Middle frontal gyrus (tissue), 1 donor: ENCODE measurements around the gene PI4K2A.
A peak's percentile ranks its signal among the peaks of the same experiment; 100 is the strongest.

Source experiments
- DNase-seq: peaks from one replicate; pipeline ENCODE4 v3.0.0-alpha.2; 2015; ENCODE audit warnings: low spot score; ENCODE audit errors: extremely low spot score

Gene PI4K2A

DNA sequence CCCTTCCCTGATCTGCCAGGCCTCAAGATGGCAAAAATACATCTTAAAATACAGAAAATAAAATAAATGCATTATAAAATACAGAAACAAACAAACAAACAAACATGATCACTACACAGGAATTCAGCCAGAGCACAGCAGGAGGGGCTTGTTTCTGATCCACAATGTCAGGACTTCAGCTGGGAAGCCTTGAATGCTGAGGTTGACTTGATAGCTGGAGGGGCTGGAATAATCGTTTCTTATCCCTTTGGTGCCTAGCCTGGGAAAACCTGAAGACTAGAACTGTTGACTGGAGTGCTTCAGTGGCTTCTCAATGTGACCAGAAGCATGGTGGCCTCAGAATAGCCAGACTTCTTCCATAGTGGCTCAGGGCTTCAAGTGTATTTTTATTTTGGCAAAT is 63.9 kb downstream of the PI4K2A start:
- no peak for DNase-seq

DNA sequence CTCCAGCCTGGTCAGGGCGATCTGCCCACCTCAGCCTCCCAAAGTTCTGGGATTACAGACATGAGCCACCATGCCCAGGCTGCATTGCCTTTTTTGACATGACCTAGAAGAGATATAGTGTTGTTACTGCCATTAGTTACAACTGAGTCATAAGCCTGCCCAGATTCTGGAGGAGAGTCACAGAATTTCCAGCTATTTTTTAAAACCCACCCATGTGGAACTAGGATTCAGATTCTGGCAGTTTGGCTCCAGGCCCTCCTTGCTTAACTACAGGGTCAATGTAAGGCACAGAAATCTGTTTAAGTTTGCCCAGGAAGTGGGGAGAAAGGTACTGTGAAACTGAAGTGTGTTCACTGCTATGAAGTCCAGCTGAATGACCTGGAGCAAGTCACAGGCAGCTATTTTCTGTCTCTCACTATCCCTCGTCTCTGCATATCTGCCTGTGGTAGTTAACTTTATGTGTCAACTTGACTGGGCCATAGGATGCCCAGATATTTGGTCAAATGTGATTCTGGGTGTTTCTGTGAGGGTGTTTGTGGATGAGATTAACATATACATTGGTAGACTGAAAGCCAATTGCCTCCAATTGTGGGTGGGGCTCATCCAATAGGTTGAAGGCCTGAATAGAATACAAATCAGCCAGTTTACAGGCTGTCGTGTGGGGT is 64.7 kb downstream of the PI4K2A start:
- no peak for DNase-seq

DNA sequence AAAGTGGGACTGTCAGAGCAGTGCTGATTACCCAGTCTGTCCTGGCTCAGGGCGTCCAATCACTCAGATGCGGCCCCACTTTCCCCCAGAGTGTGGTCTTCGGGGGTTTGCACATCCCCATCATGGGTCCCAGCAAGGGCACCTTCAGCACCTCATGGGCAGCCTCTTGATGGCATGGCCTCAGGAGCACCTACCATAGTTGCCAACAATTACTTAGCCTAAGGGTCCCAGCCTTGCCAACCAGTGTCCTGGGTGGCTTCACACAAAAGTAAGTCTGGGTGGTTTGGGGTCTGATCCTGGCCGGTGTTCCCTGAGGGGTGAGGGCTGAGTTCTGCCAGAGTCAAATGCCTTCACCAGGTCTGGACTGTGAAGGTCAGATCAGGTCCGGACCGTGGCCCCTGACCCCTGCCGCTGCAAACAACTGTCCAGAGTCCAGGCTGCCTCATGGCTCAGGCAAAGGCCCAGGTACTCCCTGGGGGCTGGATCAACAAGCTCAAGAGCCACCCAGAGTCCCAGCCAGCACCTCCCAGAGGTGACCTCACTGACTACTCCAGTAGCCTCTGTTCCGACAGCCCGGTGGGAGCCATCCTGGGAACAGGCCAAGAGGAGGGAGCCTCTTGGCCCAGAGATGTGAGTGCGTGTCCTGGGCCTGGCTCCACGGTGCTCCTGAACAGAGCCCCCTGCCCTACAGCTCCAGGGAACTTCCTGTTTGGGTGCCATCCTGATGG is 66.8 kb downstream of the PI4K2A start:
- no peak for DNase-seq

DNA sequence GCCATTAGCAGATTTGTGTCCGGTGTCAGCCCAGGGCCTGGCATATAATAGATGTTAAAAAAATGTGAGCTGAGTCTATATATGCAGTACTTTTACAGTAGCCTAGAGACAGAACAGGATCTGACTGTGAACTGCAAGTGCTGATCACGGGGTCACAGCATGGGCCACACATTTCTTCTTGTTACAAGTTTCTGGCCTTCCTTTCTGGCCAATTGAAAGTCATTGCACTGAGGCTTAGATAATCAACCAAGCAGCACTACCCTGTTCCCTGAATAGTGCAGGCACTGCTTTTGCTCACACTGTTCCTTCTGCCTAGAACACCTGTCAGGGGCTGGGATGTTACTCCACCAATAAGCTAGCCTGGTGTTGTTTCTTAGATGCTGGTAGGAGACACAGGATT is 67.7 kb downstream of the PI4K2A start:
- DNase-seq, result no peak

DNA sequence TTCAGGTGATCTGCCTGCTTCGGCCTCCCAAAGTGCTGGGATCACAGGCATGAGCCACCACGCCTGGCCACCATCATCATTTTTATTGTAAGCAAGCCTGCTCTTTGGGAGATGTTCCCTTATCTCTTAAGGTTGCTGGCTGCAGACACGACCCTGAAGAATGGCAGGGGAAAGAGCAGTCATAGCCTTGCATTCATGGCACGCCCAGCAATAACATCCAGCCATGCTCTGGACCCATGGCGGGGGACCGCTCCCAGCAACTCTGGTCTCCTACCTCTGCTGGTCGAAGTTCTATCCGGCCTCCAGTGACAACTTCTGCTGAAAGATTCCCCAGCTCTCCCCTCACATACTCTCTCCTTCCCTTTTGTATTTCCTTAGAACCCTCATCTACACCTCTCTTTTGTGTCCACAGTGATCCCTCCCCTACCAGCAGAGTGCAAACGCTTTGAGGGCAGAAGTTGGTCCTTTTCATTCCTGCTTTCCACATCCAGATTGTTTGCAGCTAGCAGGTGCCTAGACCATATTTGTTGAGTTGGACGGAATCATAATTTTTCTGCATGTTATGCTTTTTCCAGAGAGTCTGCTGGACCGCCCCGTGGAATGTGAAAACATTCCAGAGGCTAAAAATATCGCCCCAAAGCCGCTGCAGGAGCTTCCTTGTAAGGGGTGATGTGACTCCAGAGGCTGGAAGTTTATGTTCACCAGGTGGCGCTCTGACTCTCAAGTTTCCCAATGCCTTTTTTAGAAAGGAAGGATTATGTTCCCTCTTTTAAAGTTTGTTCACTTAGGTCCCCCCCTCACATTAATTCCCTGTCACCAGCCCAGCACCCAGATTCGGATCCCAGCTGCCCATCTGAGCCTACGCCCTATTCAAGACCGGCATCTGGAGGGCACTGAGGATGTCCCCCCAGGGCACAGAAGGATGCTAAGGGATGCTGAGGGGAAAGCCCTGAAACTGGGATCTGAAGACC is 68.8 kb downstream of the PI4K2A start:
- DNase-seq, result no peak

DNA sequence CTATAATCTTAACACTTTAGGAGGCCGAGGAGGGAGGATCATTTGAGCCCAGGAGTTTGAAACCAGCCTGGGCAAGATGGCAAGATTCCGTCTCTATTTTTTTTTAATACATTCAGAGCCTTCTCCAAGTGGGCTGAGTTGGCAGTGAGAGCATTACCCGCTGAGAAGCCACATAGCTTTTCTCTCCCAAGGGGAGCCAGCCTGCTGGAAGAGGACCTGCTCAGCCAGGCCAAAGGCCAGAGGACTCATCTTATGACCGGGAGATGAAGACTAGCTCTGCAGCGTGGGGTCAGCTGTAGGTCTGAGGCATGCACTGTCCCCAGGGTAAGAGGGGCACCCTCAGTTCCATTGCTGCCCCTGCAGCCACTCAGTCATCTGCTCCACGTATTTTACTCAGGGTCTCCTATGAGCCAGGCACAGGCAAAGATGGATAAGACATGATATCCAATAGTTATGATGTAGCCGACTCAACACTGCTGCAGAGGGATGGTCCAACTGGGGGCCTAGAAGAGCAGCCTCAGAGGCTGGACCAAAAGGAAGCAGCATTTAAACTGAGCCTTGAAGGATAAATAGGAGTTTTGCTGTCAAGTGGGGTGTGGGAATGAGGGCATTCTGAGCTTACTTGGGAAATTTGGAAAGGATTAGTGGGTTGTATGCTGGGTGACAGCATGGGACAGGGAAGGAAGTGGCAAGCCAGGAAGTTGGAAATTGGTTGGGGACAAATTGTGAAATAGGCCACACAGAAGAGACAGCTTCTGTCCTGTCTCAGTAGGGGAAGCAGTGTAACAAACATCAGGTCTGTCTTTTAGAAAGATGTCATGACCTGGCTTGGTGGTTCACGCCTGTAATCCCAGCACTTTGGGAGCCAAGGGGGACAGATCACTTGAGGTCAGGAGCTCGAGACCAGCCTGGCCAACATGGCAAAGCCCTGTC is 71.4 kb downstream of the PI4K2A start:
- DNase-seq, result no peak

DNA sequence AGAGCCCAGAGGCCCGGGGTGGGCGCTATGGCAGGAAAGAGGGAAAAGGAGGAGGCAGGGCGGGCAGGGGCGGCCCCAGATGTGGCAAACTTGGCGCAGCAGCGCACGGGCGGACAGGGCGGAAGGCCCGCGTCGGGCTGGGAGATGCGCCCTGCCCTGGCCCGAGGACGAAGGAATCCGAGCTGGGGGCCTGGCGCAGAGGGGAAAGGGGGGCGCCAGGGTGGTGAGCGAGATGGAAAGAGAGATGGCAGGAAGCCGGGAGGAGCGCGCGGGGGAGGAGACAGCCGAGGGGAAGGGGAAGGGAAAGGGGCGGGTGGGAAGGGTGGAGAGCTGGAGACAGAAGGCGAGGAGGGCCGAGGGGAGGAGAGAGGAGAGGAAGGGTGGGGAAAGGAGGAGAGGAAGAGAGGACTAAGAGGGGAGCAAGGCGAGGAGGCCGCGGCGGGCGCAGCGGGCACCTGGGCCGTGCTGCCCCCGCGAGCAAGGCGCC is 72.9 kb downstream of the PI4K2A start, which contains the start of gene MARVELD1:
MARVELD1 (plus strand) TSS at position 392 of the 487 bp plus-strand sequence. CDS start 147 bp downstream, outside the sequence.
- DNase-seq, result no peak

DNA sequence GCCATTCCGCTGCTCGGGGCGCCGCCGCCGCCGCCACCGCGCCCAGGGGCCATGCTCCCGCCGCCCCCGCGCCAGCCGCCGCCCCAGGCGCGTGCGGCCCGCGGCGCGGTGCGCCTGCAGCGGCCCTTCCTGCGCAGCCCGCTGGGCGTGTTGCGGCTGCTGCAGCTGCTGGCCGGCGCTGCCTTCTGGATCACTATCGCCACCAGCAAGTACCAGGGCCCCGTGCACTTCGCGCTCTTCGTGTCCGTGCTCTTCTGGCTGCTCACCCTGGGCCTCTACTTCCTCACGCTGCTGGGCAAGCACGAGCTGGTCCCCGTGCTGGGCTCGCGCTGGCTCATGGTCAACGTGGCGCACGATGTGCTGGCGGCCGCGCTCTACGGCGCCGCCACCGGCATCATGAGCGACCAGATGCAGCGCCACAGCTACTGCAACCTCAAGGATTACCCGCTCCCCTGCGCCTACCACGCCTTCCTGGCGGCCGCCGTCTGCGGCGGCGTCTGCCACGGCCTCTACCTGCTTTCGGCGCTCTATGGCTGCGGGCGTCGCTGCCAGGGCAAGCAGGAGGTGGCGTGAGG is 73.4 kb downstream of the PI4K2A start:
- DNase-seq, result peak; percentile 42

DNA sequence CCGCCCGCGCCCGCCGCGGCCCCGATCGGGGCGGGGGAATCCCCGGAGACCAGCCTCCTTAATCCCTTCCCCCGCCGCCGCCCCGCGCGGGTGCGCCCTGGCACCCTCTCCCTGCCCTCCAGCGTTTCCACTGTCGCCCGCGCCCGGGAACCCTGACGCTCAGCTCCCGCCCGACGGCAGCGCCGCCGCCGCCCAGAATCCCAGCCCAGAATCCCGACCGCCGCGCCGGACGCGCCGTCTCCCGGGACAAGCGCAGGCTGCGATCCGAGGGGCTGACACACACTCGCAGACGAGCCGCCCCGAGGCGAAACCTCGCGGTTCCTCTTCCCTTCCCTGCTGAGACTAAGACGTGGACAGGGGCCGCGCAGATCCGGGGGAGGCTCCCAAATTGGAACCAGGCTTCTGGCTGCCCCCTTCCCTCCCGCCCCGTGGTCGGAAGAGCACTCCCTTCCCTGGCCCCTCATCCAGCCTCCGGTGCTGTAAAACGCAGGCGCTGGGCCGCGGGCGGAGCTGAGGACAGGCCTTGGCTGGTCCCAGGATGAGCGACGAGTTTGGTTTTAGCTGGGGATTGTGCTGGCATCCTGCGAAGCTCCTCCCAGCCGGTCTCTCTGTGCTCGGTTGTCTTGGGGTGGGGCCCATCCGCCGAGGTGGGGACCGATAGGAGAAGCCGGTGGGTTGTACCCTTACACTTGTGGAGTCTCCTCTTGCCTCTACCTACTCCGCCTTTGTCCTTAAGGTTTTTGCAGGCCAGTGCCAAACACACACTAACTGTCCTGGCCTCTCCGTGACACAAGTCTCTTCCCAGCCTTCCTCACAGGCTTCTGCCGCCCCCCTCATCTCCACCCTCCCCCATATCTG is 74.2 kb downstream of the PI4K2A start:
- no peak for DNase-seq

DNA sequence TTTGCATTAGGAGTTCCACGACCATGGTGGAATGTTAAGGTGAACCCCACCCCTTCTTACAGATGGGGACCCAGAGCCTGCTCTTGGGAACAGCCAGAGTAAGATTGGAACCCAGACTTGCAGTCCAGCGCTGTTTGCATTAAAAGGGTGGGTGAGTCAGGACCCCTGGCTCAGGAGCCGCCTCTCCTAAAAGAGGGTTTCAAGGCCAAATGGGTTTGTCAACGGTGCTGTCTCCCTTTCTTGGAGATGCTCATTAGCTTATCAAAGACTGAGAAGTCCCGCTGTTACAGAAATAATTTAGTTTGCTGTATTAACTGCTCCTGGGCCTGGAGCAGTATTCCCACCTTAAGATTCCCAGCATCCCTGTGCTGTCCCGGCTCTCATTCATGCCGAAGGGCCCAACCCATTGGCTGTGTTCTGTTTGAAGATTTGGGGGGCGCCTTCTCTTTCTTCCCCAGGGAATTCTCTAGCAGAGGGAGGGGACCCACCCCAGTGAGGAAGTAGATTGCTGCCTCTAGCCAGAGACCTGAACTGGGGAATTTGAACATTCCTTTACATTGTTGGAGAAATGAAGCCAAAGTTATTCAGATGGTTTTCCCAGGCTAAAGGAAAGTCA is 74.9 kb downstream of the PI4K2A start:
- DNase-seq, result no peak

DNA sequence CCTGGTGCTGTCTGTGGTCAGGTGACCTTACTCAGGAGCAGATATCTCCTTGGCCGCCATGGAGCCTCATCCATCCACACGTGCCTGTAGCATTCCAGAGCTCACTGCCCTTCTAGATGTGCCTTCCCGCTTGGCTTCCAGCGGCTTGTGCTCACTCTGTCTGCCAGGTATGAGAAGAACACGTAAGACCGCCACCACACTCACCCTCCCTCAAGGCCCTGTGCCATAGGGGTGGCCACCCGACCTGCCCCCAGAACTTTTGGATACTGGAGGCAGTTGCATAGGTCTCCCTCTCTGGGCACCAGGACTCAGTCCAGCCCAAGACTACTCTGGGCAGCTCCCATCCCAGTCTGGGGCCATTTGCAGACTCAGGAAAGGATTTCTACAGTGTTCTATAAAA is 77.2 kb downstream of the PI4K2A start:
- no peak for DNase-seq

DNA sequence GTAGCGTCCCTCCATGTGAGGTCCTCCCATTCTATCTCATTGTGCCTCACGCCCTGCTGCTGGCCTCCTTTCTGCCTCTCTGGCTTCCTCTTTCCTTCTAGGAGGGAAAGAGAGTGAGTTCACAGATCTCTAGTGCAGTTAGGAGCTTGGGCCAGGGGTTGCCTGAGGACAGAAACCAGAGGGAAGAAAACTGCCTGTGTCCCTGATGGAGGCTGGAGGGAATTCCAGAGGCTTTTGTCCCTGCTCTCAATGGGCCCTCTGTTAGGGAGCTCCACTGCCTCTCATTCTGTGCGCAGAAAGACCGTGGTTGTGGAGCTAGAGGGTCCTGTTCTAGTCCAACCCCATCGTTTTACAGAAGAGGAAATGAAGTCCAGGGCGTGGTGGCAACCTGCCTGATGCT is 77.7 kb downstream of the PI4K2A start:
- peak; percentile 34 for DNase-seq

DNA sequence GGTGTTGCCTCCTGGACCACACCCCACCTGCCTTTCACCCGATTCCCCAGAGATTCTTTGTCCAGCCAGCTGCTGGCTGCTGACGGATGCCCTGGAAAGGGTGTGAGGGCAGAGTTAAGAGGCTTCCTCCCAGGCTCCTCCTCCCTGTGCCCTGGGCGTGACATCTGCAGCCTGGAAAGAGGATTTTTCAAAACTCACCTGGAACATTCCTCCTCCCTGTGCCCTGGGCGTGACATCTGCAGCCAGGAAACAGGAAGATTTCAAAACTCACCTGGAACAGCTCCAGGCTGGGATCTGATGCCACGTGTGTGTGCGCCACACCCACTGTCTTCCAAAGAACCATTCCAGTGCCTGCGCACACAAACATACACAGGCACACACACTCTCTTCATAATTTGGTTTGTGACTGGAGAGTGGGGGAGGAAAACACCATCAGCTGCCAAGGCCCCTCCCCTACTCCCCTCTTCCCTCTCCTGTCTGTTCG is 78.2 kb downstream of the PI4K2A start:
- no peak for DNase-seq

DNA sequence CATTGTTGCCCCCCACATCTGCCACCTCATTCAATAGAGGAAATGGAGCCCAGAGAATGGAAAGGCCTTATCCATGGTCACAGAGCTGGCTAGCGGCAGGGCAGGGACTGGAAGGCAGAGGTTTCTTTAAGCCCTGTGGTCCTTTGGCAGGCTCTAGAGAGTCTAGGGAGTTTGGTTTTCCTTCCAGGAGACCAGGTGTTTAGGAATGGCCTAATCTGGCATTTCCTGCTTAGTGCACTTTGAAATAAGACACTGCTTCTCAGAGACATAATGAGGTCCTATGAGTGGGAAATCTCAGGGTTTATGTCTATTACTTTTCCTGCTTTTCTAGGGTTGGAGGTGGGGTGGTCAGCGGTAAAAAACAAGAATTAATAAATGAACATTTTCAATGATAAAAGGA is 79.1 kb downstream of the PI4K2A start:
- DNase-seq, result no peak

DNA sequence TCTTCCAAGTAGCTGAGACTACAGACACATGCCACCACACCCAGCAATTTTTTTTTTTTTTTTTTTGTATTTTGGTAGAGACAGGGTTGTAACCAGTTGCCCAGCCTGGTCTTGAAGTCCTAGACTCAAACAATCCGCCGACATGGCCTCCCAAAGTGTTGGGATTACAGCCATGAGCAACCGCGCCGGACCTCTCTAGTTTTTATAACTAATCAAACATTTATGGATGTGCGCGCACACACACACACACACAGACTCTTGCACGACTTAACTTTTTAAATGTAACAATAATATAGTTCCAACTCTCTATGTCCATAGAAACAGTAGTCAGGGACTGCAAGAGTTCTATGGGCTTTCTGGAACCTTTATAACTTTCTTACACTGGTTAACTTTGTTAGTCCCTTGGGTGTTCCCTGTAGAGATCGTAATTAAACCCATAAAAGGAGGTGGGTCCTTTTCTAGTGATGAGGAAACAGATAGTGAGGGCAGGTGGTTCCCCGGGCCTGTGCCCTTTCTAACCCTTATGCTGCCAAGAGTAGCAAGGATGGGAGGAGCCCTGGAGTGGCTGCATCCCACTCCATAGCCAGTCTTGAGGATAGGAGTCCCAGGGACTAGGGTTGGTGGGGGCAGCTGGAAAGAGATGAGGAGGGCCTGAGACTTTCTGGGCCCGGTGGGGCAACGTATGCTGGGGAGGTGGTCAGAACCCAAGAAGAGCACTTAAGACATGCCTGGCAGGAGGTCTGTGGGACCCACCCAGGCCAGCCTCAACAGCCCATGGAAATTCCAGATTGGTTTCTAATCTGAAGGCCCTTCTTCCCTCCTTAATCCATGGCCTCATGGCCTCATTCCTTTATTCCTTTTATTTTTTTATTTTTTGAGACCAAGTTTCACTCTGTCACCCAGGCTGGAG is 81.7 kb downstream of the PI4K2A start:
- no peak for DNase-seq

DNA sequence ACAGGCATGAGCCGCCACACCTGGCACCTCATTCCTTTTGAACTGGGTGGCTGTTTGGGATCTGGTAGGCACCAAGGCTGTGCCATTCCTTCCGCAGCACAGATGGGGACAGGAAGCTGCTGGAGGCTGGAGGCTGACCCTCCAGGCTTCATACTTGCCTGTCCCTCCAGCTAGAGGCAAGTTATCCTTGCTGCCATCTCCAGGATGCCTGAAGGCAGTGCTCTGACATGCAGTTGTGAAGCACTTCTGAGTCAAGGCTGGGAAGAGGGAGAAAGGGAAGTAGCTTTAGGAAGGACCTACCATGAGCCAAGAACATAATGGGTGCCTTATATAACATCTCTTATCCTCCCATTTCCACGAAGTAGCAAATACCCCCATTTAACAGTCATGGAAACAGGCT is 82.5 kb downstream of the PI4K2A start:
- no peak for DNase-seq

DNA sequence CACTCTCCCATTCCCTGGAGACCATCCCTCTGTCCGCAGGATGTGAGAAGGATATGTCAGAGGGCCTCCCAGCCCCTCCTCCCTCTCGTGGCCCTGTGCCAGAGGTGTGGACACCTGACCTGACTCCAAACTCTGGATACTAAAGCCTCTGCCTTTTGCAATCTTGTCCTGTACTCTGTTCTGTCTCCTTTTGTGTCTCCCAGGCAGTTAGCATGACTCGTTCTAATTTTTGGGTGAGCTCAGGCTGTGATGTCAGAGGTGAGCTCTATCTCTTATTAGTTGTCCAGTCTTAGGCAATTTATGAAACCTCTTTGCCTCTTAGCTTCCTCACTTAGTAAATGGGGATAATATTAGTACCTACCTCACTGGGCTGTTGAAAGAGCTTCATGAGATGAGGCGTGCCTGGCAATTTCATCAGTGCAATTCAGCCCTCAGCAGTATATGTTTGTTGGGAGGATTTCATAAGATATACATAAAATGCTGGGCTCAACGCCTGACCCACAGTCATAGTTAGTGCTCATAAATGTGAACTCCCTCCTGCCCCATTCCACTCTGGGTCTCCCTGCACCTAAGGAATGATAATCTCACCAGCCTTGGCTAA is 84.0 kb downstream of the PI4K2A start:
- DNase-seq, result no peak
